K562 (cell line): ENCODE measurements around the gene RAMP2. TPM values are rescaled to one million over a fixed set of nuclear protein-coding genes. Genes with fewer than 3 reads are reported as not detected.

Source experiments
- ATF1 ChIP-seq, 2 experiments: fragments of 450-650 bp in 1 of 2; IDR thresholded peaks; 2 replicates each; pipeline ENCODE4 v1.6.1; 2016; ENCODE audit warnings: missing compliant biosample characterization in 1 of 2, missing genetic modification characterization in 1 of 2
- CHD2 ChIP-seq: IDR thresholded peaks from 2 replicates; pipeline ENCODE4 v1.6.1; 2011; ENCODE audit warnings: low read depth, low read length
- CXXC5 ChIP-seq: fragments of 250-450 bp; sonication (Bioruptor Pico); IDR thresholded peaks from 2 replicates; pipeline ENCODE4 v1.8.0; 2022; ENCODE audit warnings: inconsistent platforms, mild to moderate bottlenecking, moderate library complexity
- ELF1 ChIP-seq: fragments of 200-800 bp; sonication (Bioruptor generic); IDR thresholded peaks from 2 replicates; pipeline ENCODE4 v1.6.1; 2016; ENCODE audit warnings: missing genetic modification characterization, missing compliant biosample characterization
- GTF2F1 ChIP-seq: IDR thresholded peaks from 2 replicates; pipeline ENCODE4 v1.6.1; 2011; ENCODE audit warnings: low read depth, low read length, improper control_type of control experiment
- HMG20B ChIP-seq: fragments of 250-450 bp; sonication (Bioruptor Pico); IDR thresholded peaks from 2 replicates; pipeline ENCODE4 v1.5.0; 2021; ENCODE audit warnings: mild to moderate bottlenecking
- HNRNPUL1 ChIP-seq: fragments of 200-400 bp; formaldehyde crosslinking; IDR thresholded peaks from 2 replicates; pipeline ENCODE4 v1.6.1; 2017; ENCODE audit warnings: low read length
- MTF1 ChIP-seq: fragments of 250-450 bp; sonication (Bioruptor Pico); IDR thresholded peaks from 2 replicates; pipeline ENCODE4 v1.9.0; 2021; ENCODE audit warnings: moderate library complexity, mild to moderate bottlenecking, inconsistent platforms, borderline replicate concordance
- PHB2 ChIP-seq: fragments of 450-650 bp; IDR thresholded peaks from 2 replicates; pipeline ENCODE4 v1.6.1; 2017; ENCODE audit warnings: low read depth
- RFX1 ChIP-seq: fragments of 450-650 bp; IDR thresholded peaks from 2 replicates; pipeline ENCODE4 v1.6.1; 2016; ENCODE audit warnings: mild to moderate bottlenecking, moderate library complexity
- SIRT6 ChIP-seq: IDR thresholded peaks from one replicate; pipeline ENCODE4 v1.6.1; 2012; ENCODE audit warnings: low read depth, mild to moderate bottlenecking, control low read depth, inconsistent platforms, low read length, moderate library complexity
- SMAD2 ChIP-seq: fragments of 150-350 bp; IDR thresholded peaks from 2 replicates; pipeline ENCODE4 v1.6.1; 2014; ENCODE audit warnings: low read depth, mild to moderate bottlenecking, low read length
- SMARCA5 ChIP-seq: fragments of 450-650 bp; IDR thresholded peaks from 2 replicates; pipeline ENCODE4 v1.6.1; 2016
- TEAD2 ChIP-seq: fragments of 450-650 bp; IDR thresholded peaks from 2 replicates; pipeline ENCODE4 v1.6.1; 2016; ENCODE audit warnings: missing genetic modification characterization, control low read depth, missing compliant biosample characterization
- TOE1 ChIP-seq, 2 experiments: fragments of 450-650 bp in 1 of 2; sonication (generic) in 1 of 2; formaldehyde crosslinking in 1 of 2; IDR thresholded peaks; 2 replicates each; pipeline versions ENCODE4 v1.7.1 to v1.8.0; 2016 to 2022; ENCODE audit warnings: borderline replicate concordance in 2 of 2, mild to moderate bottlenecking in 2 of 2, antibody characterized with exemption in 1 of 2, inconsistent platforms in 1 of 2, low read depth in 1 of 2, missing genetic modification reagents in 1 of 2, moderate library complexity in 1 of 2
- YBX1 ChIP-seq: fragments of 450-650 bp; IDR thresholded peaks from 2 replicates; pipeline ENCODE4 v1.7.1; 2016; ENCODE audit warnings: mild to moderate bottlenecking
- ZC3H11A ChIP-seq: IDR thresholded peaks from 2 replicates; pipeline ENCODE4 v1.6.1; 2012; ENCODE audit warnings: low read depth, low read length, improper control_type of control experiment
- ZHX1 ChIP-seq: fragments of 150-350 bp; conservative IDR thresholded peaks from 2 replicates; pipeline ENCODE4 v1.6.1; 2014; ENCODE audit warnings: low read length
- ZNF282 ChIP-seq: sonication (generic); formaldehyde crosslinking; IDR thresholded peaks from 2 replicates; pipeline ENCODE4 v1.8.1; 2023; ENCODE audit warnings: missing genetic modification reagents
- ZNF324 ChIP-seq: fragments of 250-450 bp; sonication (Bioruptor Pico); IDR thresholded peaks from 2 replicates; pipeline ENCODE4 v1.4.0; 2020; ENCODE audit warnings: mild to moderate bottlenecking
- polyA plus RNA-seq, 8 experiments: library from polyadenylated mRNA; depleted of rRNA in 4 of 8; stranded (reverse) in 5 of 8; unstranded in 3 of 8; fragments of >200 nt; fragmentation: Nextera tagmentation in 2 of 8; fragmentation: Illumina TruSeq in 1 of 8; extraction: Ambion mirVana in 2 of 8; extraction: Trizol in 1 of 8; gene quantifications; 2 replicates each; pipeline versions ENCODE4 v1.2.1 to v1.2.3, GENCODE V29; 2011 to 2014; ENCODE audit warnings: inconsistent platforms in 1 of 8, missing spikeins in 1 of 8
- total RNA-seq, 7 experiments: library from RNA; depleted of rRNA in 6 of 7; stranded (reverse); fragments of >200 nt in 6 of 7; fragmentation: Illumina TruSeq in 2 of 7; extraction: Trizol in 2 of 7; gene quantifications; 2 replicates each; pipeline versions ENCODE4 v1.2.1 to v1.2.3, GENCODE V29; 2011 to 2021; ENCODE audit warnings: low replicate concordance in 1 of 7
- TF ChIP-seq, protein P1 (sequence below): sonication (generic); formaldehyde crosslinking; IDR thresholded peaks from 2 replicates; pipeline ENCODE4 v1.8.0; 2022; ENCODE audit warnings: missing genetic modification reagents, mild to moderate bottlenecking, moderate library complexity, borderline replicate concordance
- TF ChIP-seq, protein P2 (sequence below): fragments of 450-650 bp; IDR thresholded peaks from 2 replicates; pipeline ENCODE4 v1.6.1; 2016; ENCODE audit warnings: low read depth, mild to moderate bottlenecking, moderate library complexity

The RAMP2 gene
- total and polyA plus RNA-seq, 9 of the 15 experiments (the other 6 are each of a cell fraction or from before 2014, with no cell fraction given), result not detected

DNA sequence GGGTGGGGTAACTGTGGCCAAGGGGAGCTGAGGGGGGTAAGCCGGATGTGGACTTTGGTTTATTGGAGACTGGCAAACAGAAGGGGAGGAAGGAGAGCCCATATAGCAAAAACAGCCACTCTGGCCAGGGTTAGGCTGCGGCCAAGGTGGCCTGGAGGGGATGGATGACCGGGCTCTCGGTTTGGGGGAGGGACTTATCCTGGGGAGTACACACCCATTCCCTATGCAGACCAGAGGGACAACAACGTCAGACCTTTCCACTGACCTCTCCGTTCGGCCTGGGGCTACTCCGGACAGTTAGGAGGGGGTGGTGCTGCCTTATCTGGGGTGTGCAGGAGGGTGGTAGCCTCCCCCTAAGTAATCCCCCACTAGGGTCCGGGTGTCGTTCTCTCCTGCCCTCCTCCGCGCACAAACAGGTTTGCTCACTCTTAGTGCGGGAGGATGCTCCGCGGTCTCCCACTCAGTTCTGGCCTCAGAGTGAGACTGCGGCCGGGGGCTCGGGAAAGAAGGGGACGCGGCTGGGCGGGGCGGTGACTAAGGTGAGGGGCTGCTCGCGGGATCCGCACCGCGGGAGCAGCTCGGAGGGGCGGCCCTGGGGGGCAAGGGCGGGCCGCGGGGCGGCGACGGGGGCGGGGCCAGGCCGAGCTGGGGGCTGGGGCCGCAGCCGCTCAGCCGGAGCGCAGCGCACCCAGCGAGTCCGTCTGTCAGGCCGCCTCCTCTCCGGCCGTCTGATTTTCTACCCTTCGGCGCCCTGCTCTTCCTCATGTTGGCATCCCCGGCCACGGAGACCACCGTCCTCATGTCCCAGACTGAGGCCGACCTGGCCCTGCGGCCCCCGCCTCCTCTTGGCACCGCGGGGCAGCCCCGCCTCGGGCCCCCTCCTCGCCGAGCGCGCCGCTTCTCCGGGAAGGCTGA lies 19.2 kb downstream of the RAMP2 start, which contains the start of gene WNK4 (continued):
- TF ChIP-seq RFX1 (no peak), ZC3H11A (no peak), HNRNPUL1 (no peak), ZNF324 (no peak), ATF1 (CRISPR knock-in tag; IDR thresholded peaks at IDR 0.05) (no peak), ATF1 (tag; IDR thresholded peaks at IDR 0.05) (peak; percentile 72), SMAD2 (no peak), SIRT6 (no peak), ZHX1 (no peak), CHD2 (peak; percentile 53; the same call in 1 of the 2 replicates), YBX1 (no peak), PHB2 (peak; percentile 66), GTF2F1 (0 out of 2 replicates have a peak, but pooled peaks have one; percentile 13), MTF1 (CRISPR knock-in tag) (no peak), ZNF282 (CRISPR knock-in tag) (no peak), TOE1 (IDR thresholded peaks at IDR 0.05; ENCODE audit: borderline replicate concordance) (peak; percentile 64; the same call in 1 of the 2 replicates), TOE1 (CRISPR knock-in tag; IDR thresholded peaks at IDR 0.05; ENCODE audit: borderline replicate concordance, low read depth) (no peak), SMARCA5 (no peak), ELF1 (no peak), TEAD2 (tag) (no peak), CXXC5 (CRISPR knock-in tag) (peak; percentile 80), HMG20B (CRISPR knock-in tag) (no peak)
- TF ChIP-seq, protein P1, sequence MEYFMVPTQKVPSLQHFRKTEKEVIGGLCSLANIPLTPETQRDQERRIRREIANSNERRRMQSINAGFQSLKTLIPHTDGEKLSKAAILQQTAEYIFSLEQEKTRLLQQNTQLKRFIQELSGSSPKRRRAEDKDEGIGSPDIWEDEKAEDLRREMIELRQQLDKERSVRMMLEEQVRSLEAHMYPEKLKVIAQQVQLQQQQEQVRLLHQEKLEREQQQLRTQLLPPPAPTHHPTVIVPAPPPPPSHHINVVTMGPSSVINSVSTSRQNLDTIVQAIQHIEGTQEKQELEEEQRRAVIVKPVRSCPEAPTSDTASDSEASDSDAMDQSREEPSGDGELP (CRISPR knock-in tag), result peak; percentile 67; the same call in 1 of the 2 replicates
- TF ChIP-seq, protein P2, sequence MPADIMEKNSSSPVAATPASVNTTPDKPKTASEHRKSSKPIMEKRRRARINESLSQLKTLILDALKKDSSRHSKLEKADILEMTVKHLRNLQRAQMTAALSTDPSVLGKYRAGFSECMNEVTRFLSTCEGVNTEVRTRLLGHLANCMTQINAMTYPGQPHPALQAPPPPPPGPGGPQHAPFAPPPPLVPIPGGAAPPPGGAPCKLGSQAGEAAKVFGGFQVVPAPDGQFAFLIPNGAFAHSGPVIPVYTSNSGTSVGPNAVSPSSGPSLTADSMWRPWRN, result peak; percentile 51; the same call in 1 of the 2 replicates
